ENCODE measurements around the gene PRKAB1. TPM values are rescaled to one million over a fixed set of nuclear protein-coding genes. Genes with fewer than 3 reads are reported as not detected.

Gene PRKAB1
- total RNA-seq, 3 donors from 2014 or later (not counting 1 experiment from before 2014, with no cell fraction given) = 21.8 to 34.6 (median 23.5) TPM

- Histone ChIP-seq H3K36me3 (ENCODE audit: control insufficient read depth, insufficient read depth, low read length) (peaks cover 39% of the 10 kb centered on the region), H3K4me1 (ENCODE audit: control insufficient read depth, insufficient read depth, low read length) (peaks cover 6% of the 10 kb centered on the region), H3K4me3 (ENCODE audit: low read length) (no peak overlapping the region), H3K9me3 (ENCODE audit: control insufficient read depth, insufficient read depth, low read length) (no peaks in the 10 kb centered on the region), H3K27ac (ENCODE audit: low read length) (no peak overlapping the region), H3K27me3 (ENCODE audit: control insufficient read depth, insufficient read depth, low read length) (no peaks in the 10 kb centered on the region)
- Mint-ChIP-seq H3K36me3 (no peaks in the 10 kb centered on the region), H3K27ac (peak overlapping the region in 1 of 2 donors; percentile 67), H3K4me3 (no peak overlapping the region), H3K27me3 (ENCODE audit: low read depth in 2 of 2) (no peaks in the 10 kb centered on the region), H3K9me3 (no peaks in the 10 kb centered on the region), H3K4me1 (no peaks in the 10 kb centered on the region)
- ATAC-seq (no peak), DNase-seq (no peak)
- 97% methylated on average over 6 of the region's 6 CpGs for WGBS (ENCODE audit: insufficient coverage)
- intact Hi-C loops (cut with micrococcal nuclease) = no loop called here
- no peak for TF ChIP-seq CTCF (IDR thresholded peaks at IDR 0.05)
Measured at GRCh38 chr12:119683413-119683812, 15.5 kb downstream of the PRKAB1 start.

- intact Hi-C loops (cut with micrococcal nuclease) = no loop called here
- no peaks in the 10 kb centered on the region for H3K27me3 Mint-ChIP-seq (ENCODE audit: low read depth in 2 of 2)
Measured at GRCh38 chr12:119683816-119684215, 15.9 kb downstream of the PRKAB1 start.

GRCh38 chr12:119684711-119685369, 16.9 kb downstream of the PRKAB1 start:
- intact Hi-C loops (cut with micrococcal nuclease) = no loop called here
- H3K27ac Mint-ChIP-seq = no peak overlapping the region

More at GRCh38 chr12:119683816-119684215, 15.9 kb downstream of the PRKAB1 start:
- 81% methylated on average over 3 of the region's 3 CpGs for WGBS (ENCODE audit: insufficient coverage)
- Histone ChIP-seq H3K27ac (ENCODE audit: low read length) (no peak overlapping the region), H3K27me3 (ENCODE audit: control insufficient read depth, insufficient read depth, low read length) (no peaks in the 10 kb centered on the region), H3K4me3 (ENCODE audit: low read length) (no peak overlapping the region), H3K9me3 (ENCODE audit: control insufficient read depth, insufficient read depth, low read length) (no peaks in the 10 kb centered on the region), H3K4me1 (ENCODE audit: control insufficient read depth, insufficient read depth, low read length) (peaks cover 6% of the 10 kb centered on the region), H3K36me3 (ENCODE audit: control insufficient read depth, insufficient read depth, low read length) (peaks cover 35% of the 10 kb centered on the region)
- Mint-ChIP-seq H3K4me3 (no peak overlapping the region), H3K4me1 (no peaks in the 10 kb centered on the region), H3K36me3 (no peaks in the 10 kb centered on the region), H3K9me3 (no peaks in the 10 kb centered on the region), H3K27ac (no peak overlapping the region)
- ATAC-seq (no peak), DNase-seq (no peak)
- TF ChIP-seq CTCF (IDR thresholded peaks at IDR 0.05) = no peak

More at GRCh38 chr12:119684711-119685369, 16.9 kb downstream of the PRKAB1 start:
- Mint-ChIP-seq H3K27me3 (ENCODE audit: low read depth in 2 of 2) (no peaks in the 10 kb centered on the region), H3K9me3 (no peaks in the 10 kb centered on the region), H3K4me1 (no peaks in the 10 kb centered on the region), H3K36me3 (no peaks in the 10 kb centered on the region), H3K4me3 (no peak overlapping the region)
- H3K9me3 ChIP-seq (ENCODE audit: control insufficient read depth, insufficient read depth, low read length) = no peaks in the 10 kb centered on the region
- H3K4me3 ChIP-seq (ENCODE audit: low read length) = no peak overlapping the region
- no peak for TF ChIP-seq CTCF (IDR thresholded peaks at IDR 0.05)
- H3K4me1 ChIP-seq (ENCODE audit: control insufficient read depth, insufficient read depth, low read length) = peaks cover 6% of the 10 kb centered on the region
- H3K27me3 ChIP-seq (ENCODE audit: control insufficient read depth, insufficient read depth, low read length) = no peaks in the 10 kb centered on the region
- DNase-seq (no peak), ATAC-seq (no peak)
- WGBS (ENCODE audit: insufficient coverage) = 98% methylated on average over 8 of the region's 10 CpGs
- H3K36me3 ChIP-seq (ENCODE audit: control insufficient read depth, insufficient read depth, low read length) = peaks cover 24% of the 10 kb centered on the region
- no peak overlapping the region for H3K27ac ChIP-seq (ENCODE audit: low read length)
